ENCODE measurements around the gene PLPPR1.

The PLPPR1 gene

GRCh38 chr9:101083448-101084202 is 55.1 kb downstream of the PLPPR1 start:
- Histone ChIP-seq H3K27ac (no peak overlapping the region), H3K9me3 (no peaks in the 10 kb centered on the region), H3K27me3 (no peaks in the 10 kb centered on the region), H3K4me3 (no peak overlapping the region), H3K4me1 (no peaks in the 10 kb centered on the region), H3K36me3 (no peaks in the 10 kb centered on the region)
- no peak for DNase-seq
- intact Hi-C loops (cut with DNase I; ENCODE audit: low total_unique reads), result no loop called here
- TF ChIP-seq, protein P1, sequence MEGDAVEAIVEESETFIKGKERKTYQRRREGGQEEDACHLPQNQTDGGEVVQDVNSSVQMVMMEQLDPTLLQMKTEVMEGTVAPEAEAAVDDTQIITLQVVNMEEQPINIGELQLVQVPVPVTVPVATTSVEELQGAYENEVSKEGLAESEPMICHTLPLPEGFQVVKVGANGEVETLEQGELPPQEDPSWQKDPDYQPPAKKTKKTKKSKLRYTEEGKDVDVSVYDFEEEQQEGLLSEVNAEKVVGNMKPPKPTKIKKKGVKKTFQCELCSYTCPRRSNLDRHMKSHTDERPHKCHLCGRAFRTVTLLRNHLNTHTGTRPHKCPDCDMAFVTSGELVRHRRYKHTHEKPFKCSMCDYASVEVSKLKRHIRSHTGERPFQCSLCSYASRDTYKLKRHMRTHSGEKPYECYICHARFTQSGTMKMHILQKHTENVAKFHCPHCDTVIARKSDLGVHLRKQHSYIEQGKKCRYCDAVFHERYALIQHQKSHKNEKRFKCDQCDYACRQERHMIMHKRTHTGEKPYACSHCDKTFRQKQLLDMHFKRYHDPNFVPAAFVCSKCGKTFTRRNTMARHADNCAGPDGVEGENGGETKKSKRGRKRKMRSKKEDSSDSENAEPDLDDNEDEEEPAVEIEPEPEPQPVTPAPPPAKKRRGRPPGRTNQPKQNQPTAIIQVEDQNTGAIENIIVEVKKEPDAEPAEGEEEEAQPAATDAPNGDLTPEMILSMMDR (IDR thresholded peaks at IDR 0.05), result no peak

GRCh38 chr9:101087426-101087825 is 58.9 kb downstream of the PLPPR1 start:
- H3K9me3 ChIP-seq, result no peaks in the 10 kb centered on the region
- H3K4me3 ChIP-seq, result no peak overlapping the region
- intact Hi-C loops (cut with DNase I; ENCODE audit: low total_unique reads), result no loop called here
- no peak overlapping the region for H3K27ac ChIP-seq
- no peaks in the 10 kb centered on the region for H3K36me3 ChIP-seq
- TF ChIP-seq, protein P1 (IDR thresholded peaks at IDR 0.05), result no peak
- H3K27me3 ChIP-seq, result no peaks in the 10 kb centered on the region
- no peak for DNase-seq
- no peaks in the 10 kb centered on the region for H3K4me1 ChIP-seq

GRCh38 chr9:101092922-101093321 is 64.4 kb downstream of the PLPPR1 start:
- TF ChIP-seq, protein P1 (IDR thresholded peaks at IDR 0.05), result no peak
- intact Hi-C loops (cut with DNase I; ENCODE audit: low total_unique reads), result no loop called here
- no peaks in the 10 kb centered on the region for H3K4me1 ChIP-seq
- H3K9me3 ChIP-seq, result no peaks in the 10 kb centered on the region
- no peaks in the 10 kb centered on the region for H3K36me3 ChIP-seq
- no peak overlapping the region for H3K4me3 ChIP-seq
- no peak for DNase-seq
- H3K27ac ChIP-seq, result no peak overlapping the region
- H3K27me3 ChIP-seq, result no peaks in the 10 kb centered on the region

- intact Hi-C loops (cut with DNase I; ENCODE audit: low total_unique reads), result no loop called here
- Histone ChIP-seq H3K27me3 (no peaks in the 10 kb centered on the region), H3K27ac (no peak overlapping the region), H3K4me3 (no peak overlapping the region), H3K9me3 (no peaks in the 10 kb centered on the region), H3K4me1 (no peaks in the 10 kb centered on the region), H3K36me3 (no peaks in the 10 kb centered on the region)
- TF ChIP-seq, protein P1 (IDR thresholded peaks at IDR 0.05), result no peak
- no peak for DNase-seq
These were observed 65.1 kb downstream of the PLPPR1 start for GRCh38 chr9:101093620-101094019.

GRCh38 chr9:101094686-101095085 is 66.2 kb downstream of the PLPPR1 start:
- Histone ChIP-seq H3K4me1 (no peaks in the 10 kb centered on the region), H3K27ac (no peak overlapping the region), H3K4me3 (no peak overlapping the region), H3K36me3 (no peaks in the 10 kb centered on the region), H3K27me3 (no peaks in the 10 kb centered on the region), H3K9me3 (no peaks in the 10 kb centered on the region)
- TF ChIP-seq, protein P1 (IDR thresholded peaks at IDR 0.05), result no peak
- intact Hi-C loops (cut with DNase I; ENCODE audit: low total_unique reads), result no loop called here
- DNase-seq, result no peak

All from tibial artery (tissue), 4 donors.